Germinal center (tissue), 1 donor: Measurements from ENCODE around the gene MGP.

Experiments used
- DNase-seq: peaks from one replicate; pipeline ENCODE4 v3.0.0; 2012; ENCODE audit warnings: mixed read lengths, low spot score

Gene MGP

DNA sequence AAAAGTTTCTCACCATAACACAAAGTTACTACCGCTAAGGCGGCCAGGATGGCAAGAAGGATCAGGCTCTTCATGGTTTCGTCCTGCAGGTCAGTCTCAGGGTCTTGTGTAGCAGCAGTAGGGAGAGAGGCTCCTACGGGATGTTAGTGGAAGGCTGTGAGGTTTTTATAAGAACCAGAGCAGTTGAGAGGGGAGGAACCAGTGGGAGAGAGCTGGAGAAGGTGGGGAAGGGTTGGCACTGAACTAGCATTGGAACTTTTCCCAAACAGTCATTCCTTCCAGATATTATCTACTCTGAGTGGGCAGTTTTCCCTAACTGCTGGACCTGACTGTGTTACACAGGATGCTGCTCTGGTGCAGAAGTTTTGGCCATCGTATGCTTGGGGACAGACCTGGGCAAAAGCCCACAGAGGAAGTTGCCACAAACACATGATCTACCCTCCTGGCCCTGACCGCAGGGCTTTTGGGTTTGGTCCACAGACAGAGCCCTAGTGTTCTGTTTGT is at the start of gene MGP:
MGP (minus strand) TSS at position 137 of the 504 bp plus-strand sequence; CDS start at position 74, 63 bp downstream.
- DNase-seq = no peak

- DNase-seq = no peak
Measured at GRCh38 chr12:14935031-14935430, 49.4 kb upstream of the MGP start.

GRCh38 chr12:14934511-14934910 is 48.9 kb upstream of the MGP start:
- DNase-seq = no peak

DNA sequence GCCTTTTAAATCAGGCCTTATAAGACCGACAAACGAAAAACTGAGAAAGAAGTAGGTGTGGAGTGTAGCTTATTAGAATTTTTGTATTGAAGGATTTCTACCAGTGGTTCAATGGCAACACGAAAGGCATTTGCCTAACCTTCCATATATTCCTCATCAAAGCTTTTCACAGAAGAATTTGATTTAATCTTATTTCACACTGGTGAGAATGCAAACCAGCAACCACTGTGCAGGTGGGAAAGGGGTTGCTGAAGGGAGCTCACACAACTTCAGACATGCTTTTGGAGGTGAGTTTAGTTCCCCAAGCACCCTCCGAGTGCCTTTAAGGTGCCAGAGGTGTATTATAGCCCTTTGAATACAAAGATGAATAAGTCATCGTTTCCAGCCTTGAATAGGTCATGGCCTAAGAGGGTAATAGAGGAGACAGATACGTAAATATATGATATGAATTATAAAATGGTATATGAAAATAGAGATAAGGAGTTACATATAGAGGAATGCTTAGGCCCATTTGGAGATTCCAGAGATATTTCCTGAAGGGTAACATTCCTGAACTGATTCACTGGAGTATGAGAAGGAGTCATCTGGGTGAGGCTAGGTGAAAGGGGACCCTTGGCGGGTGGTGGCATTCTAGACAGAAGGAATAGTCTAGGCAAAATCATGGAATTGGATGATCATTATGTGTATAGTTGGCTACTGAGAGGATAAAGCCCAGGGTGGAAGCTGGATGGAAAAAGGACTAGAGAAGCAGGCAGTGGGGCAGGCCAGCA is 46.3 kb upstream of the MGP start:
- DNase-seq = no peak

DNA sequence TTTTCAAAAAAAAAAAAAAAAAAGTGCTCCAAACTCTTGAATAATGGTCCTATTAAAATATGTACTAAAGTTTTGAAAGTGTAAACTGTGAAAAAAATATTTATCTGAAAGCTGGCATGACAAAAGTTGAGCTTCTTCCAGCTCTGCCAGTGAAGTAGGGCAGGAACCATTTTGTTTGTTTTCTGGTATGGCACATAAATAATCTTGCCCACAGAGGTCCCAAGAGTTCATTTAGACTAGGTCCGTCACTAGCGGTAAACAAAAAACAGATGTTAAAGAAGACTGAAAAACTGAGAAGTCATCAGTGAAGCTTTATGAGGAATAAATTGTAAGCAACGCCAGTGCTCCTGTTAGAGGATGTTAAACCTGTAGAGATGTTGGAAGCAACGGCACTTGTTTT is 45.7 kb upstream of the MGP start:
- no peak for DNase-seq

- DNase-seq = no peak
Measured at GRCh38 chr12:14930299-14930698, 44.6 kb upstream of the MGP start.

- DNase-seq = no peak
Measured at GRCh38 chr12:14928931-14929330, 43.3 kb upstream of the MGP start.

- DNase-seq = no peak
Measured at GRCh38 chr12:14927267-14927666, 41.6 kb upstream of the MGP start.

DNA sequence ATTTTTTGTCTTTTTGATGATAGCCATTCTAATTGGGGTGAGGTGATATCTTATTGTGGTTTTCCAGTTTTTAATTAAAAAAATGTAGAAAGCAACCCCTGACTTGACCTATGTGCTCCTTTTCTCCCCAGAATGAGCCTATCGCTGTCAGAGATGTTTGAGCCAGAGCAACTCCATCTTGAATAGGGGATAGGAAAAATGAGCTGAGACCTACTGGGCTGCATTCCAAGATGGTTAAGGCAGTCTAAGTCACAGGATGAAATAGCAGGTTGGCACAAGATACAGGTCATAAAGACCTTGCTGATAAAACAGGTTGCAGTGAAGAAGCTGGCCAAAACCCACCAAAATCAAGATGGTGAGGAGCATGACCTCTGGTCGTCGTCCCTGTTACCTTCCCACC is 38.9 kb upstream of the MGP start:
- no peak for DNase-seq

GRCh38 chr12:14923944-14924343 is 38.3 kb upstream of the MGP start:
- no peak for DNase-seq

- no peak for DNase-seq
Measured at GRCh38 chr12:14921218-14921617, 35.6 kb upstream of the MGP start.

GRCh38 chr12:14920475-14921126 is 34.9 kb upstream of the MGP start:
- no peak for DNase-seq

- no peak for DNase-seq
Measured at GRCh38 chr12:14919455-14919854, 33.8 kb upstream of the MGP start.

GRCh38 chr12:14915736-14916135 is 30.1 kb upstream of the MGP start:
- no peak for DNase-seq

GRCh38 chr12:14913381-14913781 is 27.7 kb upstream of the MGP start:
- DNase-seq = no peak

DNA sequence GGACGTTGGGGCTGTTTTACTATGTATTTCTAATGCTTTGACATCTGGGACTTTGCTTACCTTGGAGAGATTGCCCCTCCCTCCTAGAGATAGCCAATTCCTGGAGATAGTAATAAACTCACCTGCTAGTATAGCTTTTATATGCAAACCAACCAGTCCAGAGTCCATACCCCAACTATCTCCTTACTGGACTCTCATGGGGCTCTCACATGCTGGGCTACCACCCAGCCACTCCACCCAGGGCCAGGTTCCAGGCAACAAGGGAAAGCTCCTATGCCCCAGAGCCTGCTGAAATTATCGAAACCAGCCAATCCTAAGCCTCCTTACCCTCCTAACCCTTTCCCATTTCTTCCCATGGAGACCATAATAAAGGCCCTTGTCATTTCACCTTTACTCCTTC is 25.5 kb upstream of the MGP start:
- DNase-seq = no peak

DNA sequence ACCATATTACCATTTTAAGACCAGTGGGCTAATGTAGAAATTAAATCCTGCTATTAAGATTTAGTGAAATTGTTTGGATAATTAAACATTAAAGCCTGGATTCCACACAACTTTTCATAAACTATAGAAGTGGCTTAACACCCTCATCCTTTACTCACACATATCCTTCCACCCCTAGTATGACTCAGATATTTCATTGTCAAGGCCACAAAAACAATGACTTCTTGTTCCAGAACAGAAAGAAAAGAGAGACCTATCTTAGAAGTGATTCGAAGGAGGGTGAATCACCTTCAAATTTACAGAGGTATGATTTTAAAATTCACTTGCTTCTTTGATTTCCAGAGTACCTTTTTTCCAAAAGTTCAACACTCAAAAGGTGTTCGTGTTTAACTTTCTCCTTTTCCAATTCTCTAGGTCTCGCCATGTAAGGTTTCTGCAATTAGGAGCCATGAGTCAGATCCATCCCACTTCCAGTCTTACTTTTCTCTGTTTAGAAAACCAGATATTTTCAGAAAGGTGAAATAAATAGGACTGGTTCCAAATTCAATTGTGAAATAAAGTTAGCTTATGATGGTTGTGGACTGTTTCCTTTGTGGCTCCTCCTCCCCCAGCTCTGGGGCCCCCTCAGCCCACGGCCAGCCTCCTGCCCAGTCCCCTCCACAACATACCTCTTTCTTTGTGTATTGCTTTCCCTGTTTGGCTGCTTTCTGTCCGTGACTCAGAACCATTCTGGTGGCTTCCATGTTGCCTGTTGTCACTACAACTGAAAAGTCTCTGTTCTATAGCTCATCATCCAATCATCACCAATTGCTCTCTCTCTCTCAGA is 24.6 kb upstream of the MGP start:
- no peak for DNase-seq

DNA sequence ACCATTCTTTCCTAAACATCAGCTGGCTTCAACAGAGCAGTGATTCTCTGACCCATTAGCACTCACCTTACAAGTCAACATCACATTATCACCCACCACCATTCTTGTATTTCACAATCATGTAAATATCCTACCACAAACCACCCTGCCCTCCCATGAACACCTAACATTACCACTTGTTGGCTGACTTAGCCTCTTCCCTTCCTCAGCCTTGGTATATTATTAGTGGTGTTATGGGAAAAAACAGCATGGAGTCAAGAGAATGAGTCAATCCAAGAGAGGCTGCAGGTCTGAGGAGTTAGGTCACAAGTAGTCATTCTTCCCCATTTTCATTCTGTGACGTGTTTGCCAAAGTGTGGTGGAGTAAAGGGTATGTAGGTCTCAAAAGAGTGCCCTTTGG is 22.3 kb upstream of the MGP start:
- no peak for DNase-seq

GRCh38 chr12:14906114-14906513 is 20.5 kb upstream of the MGP start:
- no peak for DNase-seq

DNA sequence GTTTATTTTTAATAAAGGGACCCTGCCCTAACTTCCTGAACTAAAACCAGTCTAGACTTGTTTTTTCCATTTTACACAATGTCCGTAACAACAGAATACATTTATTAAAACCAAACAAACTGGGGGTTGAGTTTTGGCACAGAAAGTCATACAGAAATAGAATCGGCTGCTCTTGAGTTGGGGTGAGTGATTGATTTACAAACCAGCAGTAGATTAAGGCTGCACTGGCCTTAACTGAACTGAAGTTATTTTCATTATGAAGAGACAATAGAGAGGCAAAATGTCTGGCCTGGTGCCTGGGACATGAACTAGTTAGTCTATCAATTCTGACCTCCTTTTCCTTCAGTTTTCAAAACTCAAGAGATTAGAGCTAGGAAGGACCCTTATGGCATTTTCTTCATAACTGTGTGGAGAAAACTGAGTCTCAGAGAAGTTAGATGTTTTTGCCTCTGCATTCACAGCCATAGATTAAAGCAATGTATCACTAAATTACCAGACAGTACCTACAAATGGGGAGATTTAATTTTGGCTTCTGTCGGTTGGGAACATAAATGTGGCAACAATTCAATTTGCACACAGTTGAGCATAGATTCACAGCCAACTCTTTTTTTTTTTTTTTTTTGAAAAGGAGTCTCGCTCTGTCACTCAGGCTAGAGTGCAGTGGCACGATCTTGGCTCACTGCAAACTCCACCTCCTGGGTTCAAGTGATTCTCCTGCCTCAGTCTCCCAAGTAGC is 19.8 kb upstream of the MGP start:
- DNase-seq = no peak

- DNase-seq = no peak
Measured at GRCh38 chr12:14904854-14905253, 19.2 kb upstream of the MGP start.
